H1 (cell line): ENCODE data around the gene NBPF3. TPM values are rescaled to one million over a fixed set of nuclear protein-coding genes. Genes with fewer than 3 reads are reported as not detected.

Source experiments
- CTCF ChIA-PET: fragments of 300-600 bp; sonication (Branson Sonifier 250); formaldehyde crosslinking; loops from one replicate; lab custom pipeline; 2021; ENCODE audit not compliant: partially characterized antibody; lab: Charles Lee
- POLR2A ChIA-PET: fragments of 300-600 bp; sonication (Branson Sonifier 250); formaldehyde crosslinking; loops from one replicate; lab custom pipeline; 2021; ENCODE audit warnings: inconsistent platforms; ENCODE audit not compliant: partially characterized antibody; lab: Charles Lee
- DNase-seq, 2 experiments: peaks; one replicate each; pipeline versions ENCODE4 v3.0.0 to v3.0.0-alpha.2; 2010 to 2022; ENCODE audit warnings: low spot score in 2 of 2, low read depth in 1 of 2, mixed read lengths in 1 of 2
- FAIRE-seq: peaks from 2 replicates; lab custom pipeline; 2011; peaks lifted over from hg19 to GRCh38; lab: Jason Lieb, UNC
- H2AFZ ChIP-seq: 2 replicates; pipeline ENCODE4 v1.8.1; 2012; ENCODE audit warnings: low read length, inconsistent platforms
- H2AK5ac ChIP-seq: 2 replicates; pipeline ENCODE4 v1.6.1; 2013; ENCODE audit warnings: low read depth, low read length
- H2BK120ac ChIP-seq: replicated peaks from 2 replicates; pipeline ENCODE3; 2013; ENCODE audit warnings: low read depth, low read length, inconsistent platforms
- H2BK12ac ChIP-seq: 2 replicates; pipeline ENCODE4 v1.6.1; 2013; ENCODE audit warnings: low read depth, low read length
- H2BK15ac ChIP-seq: 2 replicates; pipeline ENCODE4 v1.6.1; 2013; ENCODE audit warnings: low read length
- H2BK20ac ChIP-seq: 2 replicates; pipeline ENCODE4 v1.6.1; 2013; ENCODE audit warnings: low read length
- H2BK5ac ChIP-seq: 2 replicates; pipeline ENCODE4 v1.6.1; 2013; ENCODE audit warnings: low read depth, low read length
- H3K14ac ChIP-seq: 2 replicates; pipeline ENCODE4 v1.6.1; 2013; ENCODE audit warnings: inconsistent platforms; ENCODE audit not compliant: insufficient read length
- H3K18ac ChIP-seq: 2 replicates; pipeline ENCODE4 v1.6.1; 2013; ENCODE audit warnings: low read length; ENCODE audit errors: extremely low read depth
- H3K23ac ChIP-seq: 2 replicates; pipeline ENCODE4 v1.6.1; 2013; ENCODE audit warnings: inconsistent platforms; ENCODE audit not compliant: insufficient read length
- H3K23me2 ChIP-seq: 2 replicates; pipeline ENCODE4 v1.6.1; 2013; ENCODE audit warnings: low read depth, low read length
- H3K27ac ChIP-seq: 2 replicates; pipeline ENCODE4 v1.6.1; 2011; ENCODE audit warnings: low read depth, low read length, inconsistent platforms
- H3K27me3 ChIP-seq, 4 experiments: replicated peaks in 1 of 4; 1 replicate in 1 of 4; 2 replicates in 3 of 4; pipeline versions ENCODE4 v1.6.1 to v1.8.1; 2011 to 2013; ENCODE audit warnings: low read length in 3 of 4, mild to moderate bottlenecking in 3 of 4, inconsistent platforms in 2 of 4, mixed read lengths in 2 of 4, moderate library complexity in 1 of 4; ENCODE audit not compliant: control insufficient read depth in 3 of 4, insufficient read depth in 3 of 4; ENCODE audit errors: extremely low read depth in 1 of 4
- H3K36me3 ChIP-seq, 4 experiments: 2 replicates each; pipeline versions ENCODE4 v1.6.1 to v1.8.1; 2011 to 2013; ENCODE audit warnings: mild to moderate bottlenecking in 4 of 4, low read length in 3 of 4, moderate library complexity in 2 of 4, control low read depth in 1 of 4, inconsistent platforms in 1 of 4; ENCODE audit not compliant: insufficient read depth in 4 of 4, control insufficient read depth in 2 of 4
- H3K4ac ChIP-seq: replicated peaks from 2 replicates; pipeline ENCODE3; 2013; ENCODE audit warnings: low read length, low read depth, mixed read lengths, inconsistent platforms; ENCODE audit not compliant: insufficient read length
- H3K4me1 ChIP-seq, 4 experiments: replicated peaks in 1 of 4; 1 replicate in 1 of 4; 2 replicates in 3 of 4; pipeline versions ENCODE4 v1.6.1 to v1.8.1; 2011 to 2013; ENCODE audit warnings: low read length in 3 of 4, inconsistent platforms in 2 of 4, mixed read lengths in 1 of 4; ENCODE audit not compliant: insufficient read depth in 4 of 4, control insufficient read depth in 3 of 4
- H3K4me2 ChIP-seq, 2 experiments: 2 replicates each; pipeline versions ENCODE4 v1.6.1 to v1.8.1; 2011 to 2013; ENCODE audit warnings: low read depth in 2 of 2, low read length in 2 of 2, control low read depth in 1 of 2, inconsistent platforms in 1 of 2, mild to moderate bottlenecking in 1 of 2; ENCODE audit not compliant: insufficient read depth in 1 of 2
- H3K4me3 ChIP-seq, 4 experiments: fragments of 200-600, 300-600 bp in 1 of 4; sonication (generic), shearing (Covaris generic), sonication (Bioruptor Twin) in 1 of 4; 2 replicates each; pipeline versions ENCODE4 v1.5.1 to v1.8.1; 2011 to 2016; ENCODE audit warnings: low read length in 4 of 4, low read depth in 3 of 4, control low read depth in 2 of 4, inconsistent platforms in 2 of 4, mild to moderate bottlenecking in 2 of 4, mixed read lengths in 1 of 4, moderate library complexity in 1 of 4; ENCODE audit not compliant: insufficient read depth in 2 of 4; ENCODE audit errors: extremely low read depth in 1 of 4
- H3K56ac ChIP-seq: replicated peaks from 2 replicates; pipeline ENCODE3; 2013; ENCODE audit warnings: low read depth, mild to moderate bottlenecking, mixed read lengths, low read length, inconsistent platforms; ENCODE audit not compliant: insufficient read length
- H3K79me1 ChIP-seq: 2 replicates; pipeline ENCODE4 v1.6.1; 2013; ENCODE audit warnings: low read depth, low read length, control low read depth
- H3K79me2 ChIP-seq, 2 experiments: 2 replicates each; pipeline versions ENCODE4 v1.6.1 to v1.8.1; 2012 to 2013; ENCODE audit warnings: low read length in 2 of 2, mild to moderate bottlenecking in 2 of 2, inconsistent platforms in 1 of 2; ENCODE audit not compliant: insufficient read depth in 2 of 2, control insufficient read depth in 1 of 2
- H3K9ac ChIP-seq, 4 experiments: replicated peaks in 1 of 4; 1 replicate in 1 of 4; 2 replicates in 3 of 4; pipeline versions ENCODE4 v1.6.1 to v1.8.1; 2011 to 2013; ENCODE audit warnings: low read depth in 3 of 4, low read length in 3 of 4, control low read depth in 2 of 4, mild to moderate bottlenecking in 2 of 4, moderate library complexity in 2 of 4, inconsistent platforms in 1 of 4; ENCODE audit errors: extremely low read depth in 1 of 4
- H3K9me3 ChIP-seq, 2 experiments: 2 replicates each; pipeline versions ENCODE4 v1.6.1 to v1.8.1; 2012 to 2013; ENCODE audit warnings: mild to moderate bottlenecking in 2 of 2, moderate library complexity in 2 of 2, control low read depth in 1 of 2, inconsistent platforms in 1 of 2, low read depth in 1 of 2, low read length in 1 of 2, mixed read lengths in 1 of 2; ENCODE audit not compliant: insufficient read depth in 2 of 2
- H4K20me1 ChIP-seq, 2 experiments: replicated peaks in 1 of 2; 2 replicates each; pipeline versions ENCODE3 to v1.8.1; 2011 to 2013; ENCODE audit warnings: inconsistent platforms in 2 of 2, low read length in 2 of 2, mild to moderate bottlenecking in 1 of 2; ENCODE audit not compliant: insufficient read depth in 2 of 2, control insufficient read depth in 1 of 2
- H4K5ac ChIP-seq: 2 replicates; pipeline ENCODE4 v1.6.1; 2013; ENCODE audit warnings: low read length, low read depth, mixed read lengths, inconsistent platforms; ENCODE audit not compliant: insufficient read length
- H4K8ac ChIP-seq: 2 replicates; pipeline ENCODE4 v1.8.0; 2013; ENCODE audit warnings: mild to moderate bottlenecking, moderate library complexity, low read length, inconsistent platforms; ENCODE audit not compliant: insufficient read depth; ENCODE audit errors: extremely low read depth
- H4K91ac ChIP-seq: replicated peaks from 2 replicates; pipeline ENCODE3; 2013; ENCODE audit warnings: low read length, mixed read lengths, inconsistent platforms; ENCODE audit not compliant: insufficient read length
- WGBS, 2 experiments: shearing (Covaris generic) in 1 of 2; methylation state at CpG; one replicate each; pipeline versions ENCODE4 v1.1.6 to v1.1.7; 2013 to 2015; ENCODE audit warnings: low lambda C conversion rate in 2 of 2, mixed read lengths in 2 of 2, inconsistent platforms in 1 of 2, low coverage in 1 of 2, missing lambda C conversion rate in 1 of 2; ENCODE audit not compliant: insufficient replicate concordance in 2 of 2, insufficient coverage in 1 of 2, insufficient read length in 1 of 2; ENCODE audit errors: extremely low coverage in 1 of 2, missing lambda C conversion rate in 1 of 2; 5-methylcytosine and 5-hydroxymethylcytosine counted together
- polyA plus RNA-seq, 7 experiments: library from polyadenylated mRNA; depleted of rRNA in 3 of 7; stranded (reverse) in 5 of 7; unstranded in 2 of 7; fragments of >200 nt in 5 of 7; fragments of 200-250 nt in 2 of 7; gene quantifications; 1 replicate in 5 of 7; 2 replicates in 1 of 7; 4 replicates in 1 of 7; pipeline versions ENCODE4 v1.2.1 to v1.2.3, GENCODE V29; 2011 to 2013; ENCODE audit warnings: missing spikeins in 2 of 7, mixed read lengths in 2 of 7
- total RNA-seq: library from RNA; stranded (reverse); fragmentation: NEBNext Ultra II Directional; extraction: Animal tissue kit (Norgen Biotek cat#: 25700); gene quantifications from 2 replicates; pipeline ENCODE4 v1.2.1, GENCODE V29; 2021

The NBPF3 gene
- total and polyA plus RNA-seq, 2 of the 8 experiments (the other 6 are each of a cell fraction or from before 2014, with no cell fraction given), result 3.8 to 4.3 TPM

GRCh38 chr1:21520899-21521716 lies 81.2 kb downstream of the NBPF3 start:
- H3K4me1 ChIP-seq, result peaks cover 13 to 24% (median 18%) of the 10 kb centered on the region in 4 experiments
- H3K4me2 ChIP-seq, result peak overlapping the region in 1 of 2 experiments; percentile 22; a peak in 1 of 4 replicates
- no peak overlapping the region for H3K18ac ChIP-seq
- H3K27ac ChIP-seq, result no peak overlapping the region
- peaks cover 4 to 60% of the 10 kb centered on the region in 2 experiments for H3K79me2 ChIP-seq
- ChIA-PET CTCF (interaction anchor here (0.6 to 26.3 kb wide), 7 partner anchors 8 to 935 kb away, joined by 3 to 372 read pairs (median 4); no protein-coding TSS in a partner anchor), POLR2A (interaction anchor here (0.6 to 1.2 kb wide), 4 partner anchors 11 to 575 kb away, joined by 3 to 8 read pairs (median 6); no protein-coding TSS in a partner anchor)
- H3K14ac ChIP-seq, result no peak overlapping the region
- DNase-seq, result no peak
- no peaks in the 10 kb centered on the region for H3K23me2 ChIP-seq
- H3K79me1 ChIP-seq, result peaks cover 21% of the 10 kb centered on the region
- no peaks in the 10 kb centered on the region for H3K9me3 ChIP-seq
- no peak overlapping the region for H4K91ac ChIP-seq
- no peaks in the 10 kb centered on the region for H3K27me3 ChIP-seq
- H3K9ac ChIP-seq, result no peak overlapping the region
- no peak overlapping the region for H2BK120ac ChIP-seq
- H4K20me1 ChIP-seq, result peaks cover 8 to 33% of the 10 kb centered on the region in 2 experiments
- no peak overlapping the region for H4K5ac ChIP-seq
- H2AK5ac ChIP-seq, result no peak overlapping the region
- H2BK15ac ChIP-seq, result no peak overlapping the region
- H4K8ac ChIP-seq, result no peak overlapping the region
- H3K4ac ChIP-seq, result no peak overlapping the region
- H2BK20ac ChIP-seq, result no peak overlapping the region
- H2BK5ac ChIP-seq, result no peak overlapping the region; the same call in 1 of the 2 replicates
- H2AFZ ChIP-seq, result no peak overlapping the region
- no peak overlapping the region for H3K56ac ChIP-seq
- no peak overlapping the region for H3K4me3 ChIP-seq
- H3K36me3 ChIP-seq, result no peaks in the 10 kb centered on the region
- FAIRE-seq, result no peak
- no peak overlapping the region; the same call in 1 of the 2 replicates for H2BK12ac ChIP-seq
- WGBS, 2 experiments, result 89% methylated on average over 16 of the region's 16 CpGs; no CpG with 5 or more reads in 1 of the 2 experiments
- no peak overlapping the region for H3K23ac ChIP-seq
